GM21576 (cell line): ENCODE results near the gene SLC39A2.
"Not testable (repeated sequence)": the region's sequence is repeated elsewhere in the genome, so short reads cannot be mapped to it uniquely, and the experiment has no call there.

Experiments
- ATAC-seq: cut with Tn5 transposase; IDR thresholded peaks from one replicate; pipeline ENCODE4 v1.9.1; 2021; ENCODE audit warnings: mild to moderate bottlenecking, moderate library complexity; ENCODE audit not compliant: unreplicated experiment

SLC39A2 gene

GRCh38 chr14:20996521-20996920 lies 2.6 kb upstream of the SLC39A2 start:
- no peak for ATAC-seq

GRCh38 chr14:20997115-20997514 lies 2.0 kb upstream of the SLC39A2 start:
- no peak for ATAC-seq

GRCh38 chr14:20997564-20997963 lies 1.5 kb upstream of the SLC39A2 start:
- ATAC-seq, result no peak

DNA sequence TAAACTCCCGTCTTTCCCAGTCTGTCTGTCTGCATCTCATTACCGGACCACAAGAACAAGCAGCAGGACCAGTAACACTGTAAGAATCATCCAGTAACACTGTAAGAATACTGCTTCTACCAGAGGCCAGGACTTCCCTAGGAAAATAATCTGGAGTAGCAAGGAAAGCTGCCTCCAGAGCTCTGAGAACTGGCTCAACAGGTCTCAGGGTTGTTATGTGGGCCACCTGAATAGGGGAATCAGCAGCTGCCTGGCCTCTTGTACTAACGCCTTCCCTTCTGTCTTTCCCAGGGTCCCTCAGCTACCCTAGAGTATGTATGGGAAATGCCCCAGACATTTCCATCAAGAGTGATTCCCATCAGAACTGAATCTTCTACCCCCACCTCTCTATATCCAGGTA lies 954 bp upstream of the SLC39A2 start:
- no peak for ATAC-seq

DNA sequence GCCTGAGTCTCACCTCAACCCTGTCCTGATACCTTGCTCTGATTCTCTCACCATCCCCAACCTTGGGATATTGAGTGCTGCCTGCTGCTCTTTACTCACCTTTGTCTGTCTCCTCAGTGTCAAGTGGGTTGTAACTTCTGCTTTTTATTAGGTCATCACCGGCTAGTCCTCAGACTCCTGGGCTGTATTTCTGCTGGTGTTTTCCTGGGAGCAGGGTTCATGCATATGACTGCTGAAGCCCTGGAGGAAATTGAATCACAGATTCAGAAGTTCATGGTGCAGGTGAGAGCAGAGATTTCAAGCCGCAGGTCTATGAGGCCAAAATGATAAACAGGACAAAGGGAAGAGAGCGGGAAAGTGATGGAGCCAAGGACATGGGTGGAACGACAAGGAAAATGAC lies 498 bp downstream of the SLC39A2 start:
- ATAC-seq, result no peak

GRCh38 chr14:21001218-21001617 lies 2.1 kb downstream of the SLC39A2 start:
- no peak for ATAC-seq

GRCh38 chr14:21003788-21004346 lies 4.8 kb downstream of the SLC39A2 start:
- no peak for ATAC-seq

GRCh38 chr14:21009721-21010120 lies 10.6 kb downstream of the SLC39A2 start:
- ATAC-seq, result not testable (repeated sequence)

DNA sequence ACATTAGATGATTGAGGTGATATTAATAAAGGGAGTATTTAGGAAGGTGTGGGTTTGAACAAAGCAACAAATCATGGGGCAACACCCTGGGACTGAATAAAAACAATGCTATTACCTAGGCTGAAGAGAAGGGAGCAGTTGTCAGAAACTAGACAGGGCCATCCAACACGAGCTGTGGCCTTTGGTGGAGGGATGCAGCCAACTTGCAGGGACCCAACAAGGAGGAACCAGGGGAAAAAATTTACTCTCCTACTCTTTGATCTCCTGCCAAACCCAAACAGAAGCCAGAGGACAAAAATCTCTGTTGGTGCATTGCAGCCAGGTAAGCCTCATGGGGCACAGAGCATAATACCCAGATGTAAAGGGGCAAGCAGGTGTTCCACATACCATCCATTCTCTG lies 12.0 kb downstream of the SLC39A2 start:
- ATAC-seq, result no peak

DNA sequence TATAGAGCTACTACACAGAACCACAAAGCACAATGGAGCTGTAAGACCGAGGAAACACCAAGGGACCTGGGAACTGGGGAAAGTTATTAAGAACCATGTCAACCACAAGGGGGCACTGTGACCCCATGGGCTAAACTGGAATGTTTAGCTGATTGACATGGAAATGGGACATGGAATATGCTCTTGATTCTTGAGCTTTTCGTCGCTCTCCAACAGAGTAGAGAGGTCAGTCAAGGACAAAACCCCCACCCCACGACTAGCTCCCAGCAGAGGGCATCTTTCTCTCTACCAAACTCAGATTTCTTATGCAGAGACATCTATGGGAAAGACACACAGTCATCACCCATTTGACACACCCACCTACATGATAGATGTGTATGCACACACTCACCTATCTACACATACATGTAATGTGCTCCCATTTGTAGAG lies 15.7 kb downstream of the SLC39A2 start:
- peak; percentile 46 for ATAC-seq

- no peak for ATAC-seq
These were observed 16.2 kb downstream of the SLC39A2 start for GRCh38 chr14:21015312-21015711.

DNA sequence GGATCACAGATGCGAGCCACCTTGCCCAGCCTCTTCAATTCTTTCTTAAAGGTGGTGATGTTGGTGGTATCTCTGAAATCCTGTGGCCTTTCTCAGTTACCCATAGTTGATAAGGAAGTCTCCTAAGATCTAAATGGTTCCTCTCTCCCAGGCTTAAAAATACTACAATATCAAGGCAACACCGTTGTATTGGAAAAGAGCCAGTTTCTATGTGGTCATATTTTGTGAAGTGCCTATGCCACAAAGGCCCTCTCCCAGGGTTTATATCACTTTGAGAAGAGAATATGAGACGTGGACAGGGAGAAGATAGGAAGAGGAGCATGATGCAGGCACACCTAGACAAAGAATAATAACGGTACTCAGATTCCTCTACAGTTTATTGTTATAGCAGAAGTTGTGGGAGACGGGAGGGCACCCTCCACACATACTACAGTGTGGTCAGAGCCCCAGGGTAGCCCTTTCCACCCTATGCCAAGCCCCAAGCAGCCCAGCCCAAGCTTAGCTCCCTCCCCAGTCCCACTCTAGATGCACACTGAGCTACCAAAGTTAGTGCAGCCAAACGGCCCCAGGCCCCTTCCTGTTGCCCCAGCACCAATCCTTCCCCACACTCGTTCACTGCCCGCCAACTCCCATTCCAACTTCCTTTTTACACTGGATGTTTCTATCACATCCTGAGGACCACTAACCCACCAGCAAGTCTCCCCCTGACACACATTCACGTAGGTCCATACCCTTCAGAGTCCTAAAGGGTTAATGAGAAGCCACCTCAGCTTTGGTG lies 17.5 kb downstream of the SLC39A2 start:
- no peak for ATAC-seq

GRCh38 chr14:21017528-21018245 lies 18.6 kb downstream of the SLC39A2 start:
- no peak for ATAC-seq

GRCh38 chr14:21018286-21018685 lies 19.2 kb downstream of the SLC39A2 start:
- no peak for ATAC-seq

DNA sequence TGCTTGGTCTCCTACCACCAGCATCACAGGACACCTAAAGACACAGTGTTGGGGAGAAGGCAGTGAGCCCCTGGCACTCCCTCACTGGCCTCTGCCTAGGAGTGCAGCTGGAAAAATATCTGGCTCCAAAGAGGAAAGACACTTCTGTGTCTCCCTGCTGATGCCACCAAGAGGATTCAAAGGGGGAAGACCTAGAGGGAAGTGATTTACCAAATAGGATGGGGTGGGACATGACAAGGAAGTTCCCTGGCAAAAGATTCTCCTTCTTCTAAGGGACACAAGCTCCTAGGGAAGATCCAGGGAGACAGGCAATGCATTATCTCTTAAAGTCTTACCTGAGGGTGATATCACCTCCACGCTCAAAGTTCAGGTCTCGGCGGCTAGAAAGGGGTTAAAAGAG lies 19.7 kb downstream of the SLC39A2 start:
- no peak for ATAC-seq

GRCh38 chr14:21019366-21019765 lies 20.3 kb downstream of the SLC39A2 start:
- ATAC-seq, result no peak

DNA sequence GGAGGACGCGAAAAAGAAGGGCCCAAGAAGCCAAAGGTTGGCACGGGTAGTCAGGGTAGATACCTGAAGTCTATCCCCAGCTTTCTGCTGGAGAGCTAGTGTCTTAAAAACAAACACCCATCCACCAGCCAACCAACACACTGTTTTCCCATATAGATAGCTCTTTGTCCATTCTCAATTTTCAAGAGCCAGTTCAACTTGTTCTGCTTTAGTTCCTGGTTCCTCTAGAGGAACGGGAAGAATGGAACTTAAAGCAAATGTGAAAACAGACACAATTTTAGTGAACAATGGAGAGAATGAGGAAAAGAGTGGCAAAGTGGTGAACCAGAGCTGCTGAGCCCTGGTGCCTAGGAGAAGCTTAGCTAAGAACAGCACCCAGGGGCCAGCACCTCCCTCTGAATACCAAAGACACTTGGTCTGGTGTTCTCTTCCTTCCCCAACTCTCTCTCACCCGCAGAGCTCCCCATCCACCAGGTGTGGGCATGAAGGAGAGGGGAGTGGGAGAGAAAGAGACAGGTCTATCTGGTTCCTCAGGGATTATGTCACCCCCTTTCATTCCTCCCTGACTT lies 22.0 kb downstream of the SLC39A2 start:
- ATAC-seq, result no peak

DNA sequence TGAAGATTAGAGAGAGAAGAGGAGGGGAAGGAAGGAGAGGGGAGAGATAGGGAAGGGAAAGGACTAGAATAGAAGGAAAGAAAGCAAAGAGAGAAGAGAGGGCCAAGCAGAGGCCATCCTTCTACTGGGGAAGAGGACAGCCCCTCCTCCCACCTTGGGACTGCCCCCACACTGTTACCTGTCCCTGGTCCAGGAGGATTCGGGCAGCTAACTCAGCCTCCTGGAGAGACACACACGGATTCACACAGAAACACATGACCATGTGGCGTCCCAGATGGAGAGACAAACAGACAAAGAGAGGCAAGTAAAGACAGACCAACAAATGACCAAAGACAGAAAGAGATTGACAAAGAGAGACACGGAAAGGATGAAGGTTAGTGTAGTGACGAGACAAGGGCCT lies 23.6 kb downstream of the SLC39A2 start:
- no peak for ATAC-seq

- no peak for ATAC-seq
These were observed 24.1 kb downstream of the SLC39A2 start for GRCh38 chr14:21023174-21023573.

- no peak for ATAC-seq
These were observed 24.9 kb downstream of the SLC39A2 start for GRCh38 chr14:21023817-21024584.
